ENCODE data around the gene CCDC70. TPM values are rescaled to one million over a fixed set of nuclear protein-coding genes. Genes with fewer than 3 reads are reported as not detected.
"Not testable (repeated sequence)": the region's sequence is repeated elsewhere in the genome, so short reads cannot be mapped to it uniquely, and the experiment has no call there.

Gene CCDC70
- total RNA-seq, 1 experiment from 2014 or later = not detected

DNA sequence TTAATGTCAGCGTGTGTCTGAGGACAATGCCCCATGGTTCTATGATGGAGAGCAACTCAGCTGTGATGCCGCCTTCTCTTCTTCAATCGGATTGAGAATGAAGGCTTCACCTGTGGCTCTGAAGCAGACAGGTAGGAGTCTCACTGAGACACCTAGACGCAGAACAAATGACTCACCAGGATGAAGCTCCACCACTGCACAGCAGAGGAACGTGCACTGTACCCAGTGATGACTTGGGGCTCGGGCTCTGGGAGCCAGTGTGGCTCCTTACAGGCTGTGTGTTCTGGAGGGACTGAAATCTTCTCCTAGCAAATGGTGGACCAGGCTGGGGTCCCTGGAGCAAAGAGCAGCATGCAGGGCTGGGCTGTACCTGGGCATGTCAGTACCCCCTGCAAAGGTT lies 44.0 kb downstream of the CCDC70 start:
- Histone ChIP-seq H2AFZ (ENCODE audit: low read length) (no peak overlapping the region), H3K79me2 (ENCODE audit: low read length) (no peaks in the 10 kb centered on the region), H3K27me3 (ENCODE audit: low read length) (no peaks in the 10 kb centered on the region), H3K9me3 (ENCODE audit: low read length) (no peaks in the 10 kb centered on the region), H3K9me2 (replicated peaks; ENCODE audit: low read length) (no peaks in the 10 kb centered on the region), H3K4me2 (ENCODE audit: low read length) (no peak overlapping the region), H3K36me3 (ENCODE audit: low read depth, low read length) (no peaks in the 10 kb centered on the region), H4K20me1 (ENCODE audit: low read length) (no peaks in the 10 kb centered on the region), H3K4me1 (ENCODE audit: insufficient read depth, low read length) (no peaks in the 10 kb centered on the region; the same call in 1 of the 2 replicates), H3F3A (ENCODE audit: low read length, unreplicated experiment) (no peaks in the 10 kb centered on the region), H3K4me3 (ENCODE audit: low read length) (no peak overlapping the region), H3K9ac (ENCODE audit: low read length) (no peak overlapping the region), H3K27ac (ENCODE audit: low read length) (no peak overlapping the region)
- no TSS peak for BruUV-seq (replicated peaks)
- TF ChIP-seq EZH2phosphoT487 (IDR thresholded peaks at IDR 0.05; ENCODE audit: borderline replicate concordance, low read length) = no peak
- TF ChIP-seq, protein P1, sequence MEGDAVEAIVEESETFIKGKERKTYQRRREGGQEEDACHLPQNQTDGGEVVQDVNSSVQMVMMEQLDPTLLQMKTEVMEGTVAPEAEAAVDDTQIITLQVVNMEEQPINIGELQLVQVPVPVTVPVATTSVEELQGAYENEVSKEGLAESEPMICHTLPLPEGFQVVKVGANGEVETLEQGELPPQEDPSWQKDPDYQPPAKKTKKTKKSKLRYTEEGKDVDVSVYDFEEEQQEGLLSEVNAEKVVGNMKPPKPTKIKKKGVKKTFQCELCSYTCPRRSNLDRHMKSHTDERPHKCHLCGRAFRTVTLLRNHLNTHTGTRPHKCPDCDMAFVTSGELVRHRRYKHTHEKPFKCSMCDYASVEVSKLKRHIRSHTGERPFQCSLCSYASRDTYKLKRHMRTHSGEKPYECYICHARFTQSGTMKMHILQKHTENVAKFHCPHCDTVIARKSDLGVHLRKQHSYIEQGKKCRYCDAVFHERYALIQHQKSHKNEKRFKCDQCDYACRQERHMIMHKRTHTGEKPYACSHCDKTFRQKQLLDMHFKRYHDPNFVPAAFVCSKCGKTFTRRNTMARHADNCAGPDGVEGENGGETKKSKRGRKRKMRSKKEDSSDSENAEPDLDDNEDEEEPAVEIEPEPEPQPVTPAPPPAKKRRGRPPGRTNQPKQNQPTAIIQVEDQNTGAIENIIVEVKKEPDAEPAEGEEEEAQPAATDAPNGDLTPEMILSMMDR (conservative IDR thresholded peaks at IDR 0.05; ENCODE audit: low read depth, low read length) = no peak
- no peak for TF ChIP-seq EZH2 (IDR thresholded peaks at IDR 0.05; ENCODE audit: low read length, unreplicated experiment)
- DNase-seq = no peak
- intact Hi-C loops (cut with micrococcal nuclease) = no loop called here
- CTCF ChIA-PET = no interaction called here
- ATAC-seq = 0 out of 2 replicates have a peak, but pooled peaks have one; percentile 15
- POLR2A ChIA-PET (ENCODE audit: unreplicated experiment) = no interaction called here

DNA sequence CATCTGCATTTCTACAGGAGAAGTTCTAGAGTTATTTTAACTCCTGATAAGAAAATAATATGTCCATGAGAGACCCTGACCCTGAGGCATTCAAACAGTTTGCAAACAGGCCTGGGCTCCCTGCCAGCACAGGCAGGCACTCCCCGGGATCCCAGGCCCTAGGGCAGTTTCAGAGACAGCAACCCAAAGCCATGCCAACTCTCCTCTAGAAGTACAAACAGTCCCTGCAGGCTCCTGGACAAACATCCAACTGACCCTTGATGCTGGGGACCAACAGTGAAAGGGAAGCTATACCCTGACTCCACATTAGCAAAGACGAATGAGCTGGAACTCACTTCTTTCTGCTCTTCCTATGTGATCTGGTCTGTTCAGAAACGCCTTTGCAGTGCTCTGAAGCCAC lies 44.8 kb downstream of the CCDC70 start:
- intact Hi-C loops (cut with micrococcal nuclease) = no loop called here
- no TSS peak for BruUV-seq (replicated peaks)
- Histone ChIP-seq H3K9me3 (ENCODE audit: low read length) (no peaks in the 10 kb centered on the region), H4K20me1 (ENCODE audit: low read length) (no peaks in the 10 kb centered on the region), H3F3A (ENCODE audit: low read length, unreplicated experiment) (no peaks in the 10 kb centered on the region), H3K4me3 (ENCODE audit: low read length) (no peak overlapping the region), H2AFZ (ENCODE audit: low read length) (no peak overlapping the region), H3K36me3 (ENCODE audit: low read depth, low read length) (no peaks in the 10 kb centered on the region), H3K4me2 (ENCODE audit: low read length) (no peak overlapping the region), H3K9ac (ENCODE audit: low read length) (no peak overlapping the region), H3K79me2 (ENCODE audit: low read length) (no peaks in the 10 kb centered on the region), H3K4me1 (ENCODE audit: insufficient read depth, low read length) (no peaks in the 10 kb centered on the region; the same call in 1 of the 2 replicates), H3K27me3 (ENCODE audit: low read length) (no peaks in the 10 kb centered on the region), H3K9me2 (replicated peaks; ENCODE audit: low read length) (no peaks in the 10 kb centered on the region), H3K27ac (ENCODE audit: low read length) (no peak overlapping the region)
- TF ChIP-seq, protein P1 (conservative IDR thresholded peaks at IDR 0.05; ENCODE audit: low read depth, low read length) = no peak
- no peak for TF ChIP-seq EZH2phosphoT487 (IDR thresholded peaks at IDR 0.05; ENCODE audit: borderline replicate concordance, low read length)
- TF ChIP-seq EZH2 (IDR thresholded peaks at IDR 0.05; ENCODE audit: low read length, unreplicated experiment) = no peak
- CTCF ChIA-PET = no interaction called here
- POLR2A ChIA-PET (ENCODE audit: unreplicated experiment) = no interaction called here
- DNase-seq (peak; percentile 37), ATAC-seq (peak; percentile 54; the same call in 1 of the 2 replicates)

DNA sequence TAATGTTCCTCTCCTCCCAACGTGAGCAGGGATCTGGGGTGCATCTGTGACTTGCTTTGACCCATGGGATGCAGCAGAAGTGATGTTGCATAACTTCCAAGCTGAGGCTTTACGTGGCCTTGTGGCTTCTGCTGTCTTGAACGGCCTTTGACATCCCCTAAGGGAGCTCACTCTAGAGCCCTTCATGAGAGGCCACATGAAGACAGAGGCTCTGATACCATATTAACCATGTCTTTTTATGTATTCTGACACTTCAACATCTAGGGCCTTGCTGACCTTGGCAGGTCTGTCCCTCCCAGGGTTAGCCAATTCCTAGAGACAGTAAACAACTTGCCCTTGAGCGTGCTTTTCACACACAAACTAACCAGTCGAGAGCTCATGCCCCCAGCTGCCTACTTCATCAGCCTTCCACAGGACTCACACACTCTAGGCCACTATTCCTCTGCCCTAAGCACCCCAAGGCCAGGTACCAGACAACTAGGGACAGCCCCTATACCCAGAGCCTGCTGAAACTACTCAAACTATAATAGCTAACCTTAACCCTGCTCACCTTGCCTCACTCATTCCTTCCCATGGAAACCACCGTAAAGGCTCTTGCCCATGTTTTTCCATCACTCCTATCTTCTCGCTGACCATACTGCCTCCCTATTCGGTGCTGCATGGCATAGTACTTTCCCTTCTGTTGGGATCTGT lies 45.4 kb downstream of the CCDC70 start:
- no peaks in the 10 kb centered on the region for H3K9me2 ChIP-seq (replicated peaks; ENCODE audit: low read length)
- DNase-seq (no peak), ATAC-seq (no peak)
- no peak overlapping the region for H3K9ac ChIP-seq (ENCODE audit: low read length)
- no TSS peak for BruUV-seq (replicated peaks)
- TF ChIP-seq EZH2phosphoT487 (IDR thresholded peaks at IDR 0.05; ENCODE audit: borderline replicate concordance, low read length) (no peak), EZH2 (IDR thresholded peaks at IDR 0.05; ENCODE audit: low read length, unreplicated experiment) (no peak)
- TF ChIP-seq, protein P1 (conservative IDR thresholded peaks at IDR 0.05; ENCODE audit: low read depth, low read length) = no peak
- intact Hi-C loops (cut with micrococcal nuclease) = no loop called here
- no peak overlapping the region for H3K27ac ChIP-seq (ENCODE audit: low read length)
- no peak overlapping the region for H3K4me2 ChIP-seq (ENCODE audit: low read length)
- no peak overlapping the region for H2AFZ ChIP-seq (ENCODE audit: low read length)
- H4K20me1 ChIP-seq (ENCODE audit: low read length) = no peaks in the 10 kb centered on the region
- H3K4me1 ChIP-seq (ENCODE audit: insufficient read depth, low read length) = peaks cover under 1% of the 10 kb centered on the region; the same call in 1 of the 2 replicates
- ChIA-PET CTCF (no interaction called here), POLR2A (ENCODE audit: unreplicated experiment) (no interaction called here)
- no peaks in the 10 kb centered on the region for H3K9me3 ChIP-seq (ENCODE audit: low read length)
- H3K79me2 ChIP-seq (ENCODE audit: low read length) = no peaks in the 10 kb centered on the region
- H3F3A ChIP-seq (ENCODE audit: low read length, unreplicated experiment) = no peaks in the 10 kb centered on the region
- no peaks in the 10 kb centered on the region for H3K27me3 ChIP-seq (ENCODE audit: low read length)
- no peaks in the 10 kb centered on the region for H3K36me3 ChIP-seq (ENCODE audit: low read depth, low read length)
- no peak overlapping the region for H3K4me3 ChIP-seq (ENCODE audit: low read length)

DNA sequence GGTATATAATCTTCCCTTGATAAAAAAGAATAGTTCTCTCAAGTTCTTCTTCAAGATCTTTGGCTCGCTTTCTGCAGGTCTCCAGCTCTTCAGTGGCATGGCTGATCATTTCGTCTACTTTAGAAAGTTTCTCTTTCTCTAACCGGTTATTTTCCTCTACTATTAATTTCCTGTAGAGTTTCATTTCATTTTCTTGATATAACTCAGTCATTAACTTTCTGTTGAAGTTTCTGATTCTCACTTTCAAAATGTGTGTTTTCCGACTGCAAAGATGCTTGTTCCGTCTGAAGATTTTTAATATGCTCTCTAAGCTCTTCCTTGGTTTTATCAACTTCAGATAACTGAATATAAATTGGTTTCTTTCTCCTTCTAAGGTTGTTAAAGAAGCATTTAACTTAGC lies 47.5 kb downstream of the CCDC70 start:
- H3K27ac ChIP-seq (ENCODE audit: low read length); H3K4me3 ChIP-seq (ENCODE audit: low read length); CTCF ChIA-PET; H4K20me1 ChIP-seq (ENCODE audit: low read length); ATAC-seq; H3K9ac ChIP-seq (ENCODE audit: low read length); H3K4me1 ChIP-seq (ENCODE audit: insufficient read depth, low read length); H3K36me3 ChIP-seq (ENCODE audit: low read depth, low read length); H3K4me2 ChIP-seq (ENCODE audit: low read length); POLR2A ChIA-PET (ENCODE audit: unreplicated experiment); intact Hi-C loops (cut with micrococcal nuclease); H3K27me3 ChIP-seq (ENCODE audit: low read length); DNase-seq; H3K9me3 ChIP-seq (ENCODE audit: low read length); H2AFZ ChIP-seq (ENCODE audit: low read length); H3F3A ChIP-seq (ENCODE audit: low read length, unreplicated experiment); BruUV-seq (replicated peaks); H3K9me2 ChIP-seq (replicated peaks; ENCODE audit: low read length); H3K79me2 ChIP-seq (ENCODE audit: low read length): not testable (repeated sequence)
